ENCODE measurements around the gene MCM3AP.
"Not testable (repeated sequence)": the region's sequence is repeated elsewhere in the genome, so short reads cannot be mapped to it uniquely, and the experiment has no call there.

MCM3AP gene

DNA sequence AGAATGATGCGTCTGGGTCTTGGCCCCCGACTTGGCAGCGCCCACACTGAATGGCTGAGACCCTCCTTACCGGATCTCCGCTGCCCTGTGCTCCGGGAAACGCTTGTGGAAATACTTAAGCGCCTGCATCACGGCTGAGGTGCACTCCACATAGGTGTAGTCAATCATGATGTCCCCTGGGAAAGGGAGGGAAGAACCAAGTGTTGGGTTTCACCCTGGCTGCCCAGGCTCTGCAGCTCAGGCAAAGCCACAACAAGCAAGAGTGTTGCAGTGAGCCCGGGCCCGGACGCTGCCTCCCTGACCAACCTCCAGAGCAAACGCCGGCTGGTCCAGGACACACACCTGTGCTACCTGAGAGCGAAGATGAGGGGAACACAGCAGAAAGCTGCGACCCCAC, 79.6 kb downstream of the MCM3AP start:
- no peak for DNase-seq (ENCODE audit: low spot score)

DNA sequence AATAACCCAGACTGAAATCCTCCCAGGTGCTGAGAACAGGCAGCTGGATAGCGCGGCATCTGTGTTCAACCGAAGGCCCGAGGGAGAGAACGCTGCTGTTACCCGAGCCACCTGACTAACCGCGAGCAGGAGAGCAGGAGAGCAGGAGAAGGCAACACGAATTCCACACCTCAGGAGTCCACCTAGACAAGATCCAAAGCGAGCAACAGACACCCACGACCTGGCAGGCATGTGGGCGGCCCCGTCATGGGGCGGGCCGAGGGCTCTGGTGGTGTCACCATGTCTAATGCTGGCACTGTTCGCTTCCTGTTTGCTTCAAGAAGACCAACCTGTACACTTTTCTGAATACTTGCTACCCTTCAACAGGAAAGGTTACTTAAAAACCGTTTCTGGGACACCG, 80.2 kb downstream of the MCM3AP start:
- DNase-seq (ENCODE audit: low spot score), result no peak

DNA sequence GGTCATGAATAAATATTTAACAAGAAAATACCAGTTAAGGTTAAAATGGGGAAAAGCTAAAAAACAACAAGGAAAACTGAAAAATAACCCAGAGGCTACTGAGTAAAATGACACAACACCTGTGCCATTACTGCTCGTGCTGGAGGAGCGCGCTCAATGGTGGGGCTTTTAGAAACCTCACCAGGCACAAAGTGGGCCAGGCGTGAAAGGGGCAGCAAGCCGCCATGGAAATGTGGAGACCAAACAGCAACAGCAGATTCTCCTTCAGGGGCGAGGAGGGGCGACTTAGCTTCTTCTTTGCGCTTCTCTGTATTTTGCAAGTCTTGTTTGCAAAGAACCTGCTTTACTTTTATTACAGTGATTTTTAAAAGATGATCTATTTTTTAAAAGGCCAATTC, 82.2 kb downstream of the MCM3AP start:
- no peak for DNase-seq (ENCODE audit: low spot score)

DNA sequence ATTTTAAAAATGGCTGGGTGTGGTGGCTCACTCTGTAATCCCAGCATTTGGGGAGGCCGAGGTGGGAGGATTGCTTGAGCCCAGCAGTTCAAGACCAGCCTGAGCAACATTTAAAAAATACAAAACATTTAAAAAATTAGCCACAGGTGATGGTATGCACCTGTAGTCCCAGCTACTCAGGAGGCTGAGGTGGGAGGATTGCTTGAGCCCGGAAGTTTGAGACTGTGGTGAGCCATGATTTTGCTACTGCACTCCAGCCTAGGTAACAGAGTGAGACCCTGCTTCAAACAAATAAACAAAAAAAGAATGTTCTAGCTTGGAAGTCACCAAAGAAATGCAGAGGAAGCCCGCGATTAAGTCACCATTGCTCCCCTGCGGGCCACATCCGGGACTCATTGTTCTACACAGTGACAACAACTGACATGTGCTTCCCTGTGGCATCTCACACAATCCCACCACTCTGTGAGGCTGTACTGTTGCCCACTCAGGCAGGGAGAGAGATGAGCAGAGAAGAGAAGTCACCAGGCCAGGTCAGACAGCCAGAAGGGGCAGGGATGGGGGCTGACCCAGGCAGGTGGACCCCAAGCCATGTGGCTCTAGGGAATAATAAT, 82.7 kb downstream of the MCM3AP start:
- no peak for DNase-seq (ENCODE audit: low spot score)

DNA sequence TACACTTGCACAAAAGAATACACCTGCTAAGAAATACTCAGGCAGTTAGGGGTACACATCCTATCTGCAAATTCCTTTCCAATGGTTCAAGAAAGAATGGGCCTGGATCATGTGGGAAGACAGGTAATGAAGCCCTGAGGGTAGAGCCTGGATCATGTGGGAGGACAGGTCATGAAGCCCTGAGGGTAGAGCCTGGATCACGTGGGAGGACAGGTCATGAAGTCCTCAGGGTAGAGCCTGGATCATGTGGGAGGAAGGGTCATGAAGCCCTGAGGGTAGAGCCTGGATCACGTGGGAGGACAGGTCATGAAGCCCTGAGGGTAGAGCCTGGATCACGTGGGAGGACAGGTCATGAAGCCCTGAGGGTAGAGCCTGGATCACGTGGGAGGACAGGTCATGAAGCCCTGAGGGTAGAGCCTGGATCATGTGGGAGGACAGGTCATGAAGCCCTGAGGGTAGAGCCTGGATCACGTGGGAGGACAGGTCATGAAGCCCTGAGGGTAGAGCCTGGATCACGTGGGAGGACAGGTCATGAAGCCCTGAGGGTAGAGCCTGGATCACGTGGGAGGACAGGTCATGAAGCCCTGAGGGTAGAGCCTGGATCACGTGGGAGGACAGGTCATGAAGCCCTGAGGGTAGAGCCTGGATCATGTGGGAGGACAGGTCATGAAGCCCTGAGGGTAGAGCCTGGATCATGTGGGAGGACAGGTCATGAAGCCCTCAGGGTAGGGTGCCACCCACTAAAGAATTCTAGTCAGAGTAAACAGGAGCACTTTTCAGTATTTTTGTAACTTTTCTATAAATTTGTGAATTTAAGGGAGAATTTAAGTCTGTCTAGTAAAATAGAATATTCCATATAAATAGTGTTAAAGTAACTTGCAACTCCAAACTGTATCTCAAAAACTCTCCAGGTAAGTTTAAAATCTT, 84.3 kb downstream of the MCM3AP start:
- DNase-seq (ENCODE audit: low spot score), result not testable (repeated sequence)

DNA sequence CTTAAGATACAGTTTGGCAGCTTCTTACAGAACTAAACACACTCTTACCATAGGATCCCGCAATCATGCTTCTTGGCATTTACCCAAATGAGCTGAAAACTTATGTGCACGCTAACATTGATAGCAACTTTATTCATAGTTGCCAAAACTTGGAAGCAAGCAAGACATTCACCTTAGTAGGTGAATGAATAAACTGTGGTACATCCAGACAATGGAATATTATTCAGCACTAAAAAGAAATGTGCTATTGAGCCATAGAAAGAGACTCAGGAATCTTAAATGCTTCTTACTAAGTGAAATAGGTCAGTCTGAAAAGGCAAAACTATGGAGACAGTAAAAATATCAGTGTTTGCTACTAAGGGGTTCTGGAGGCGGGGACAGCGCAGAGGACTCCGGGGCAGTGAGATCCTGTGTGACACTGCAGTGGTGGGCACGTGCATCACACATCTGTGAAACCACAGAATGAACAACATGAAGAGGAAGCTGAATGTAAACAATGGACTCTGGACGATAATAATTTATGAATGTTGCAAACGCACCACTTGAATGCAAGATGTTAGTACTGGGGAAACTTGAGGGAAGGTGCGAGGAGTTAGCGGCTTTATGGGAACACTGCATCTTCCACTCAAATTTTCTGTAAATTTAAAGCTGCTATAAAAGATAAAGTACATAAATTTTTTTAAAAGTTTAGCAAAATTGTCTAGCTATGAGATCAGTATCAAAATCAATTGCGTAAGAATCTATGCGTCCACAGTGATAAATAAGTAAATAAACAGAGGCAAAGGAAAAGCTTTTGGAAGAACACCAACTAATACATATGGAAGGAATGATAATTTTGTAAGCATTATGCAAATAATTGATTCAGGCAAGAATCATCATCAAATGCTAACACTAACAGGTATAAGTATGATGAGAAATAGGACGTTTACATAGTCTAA, 85.7 kb downstream of the MCM3AP start:
- no peak for DNase-seq (ENCODE audit: low spot score)

DNA sequence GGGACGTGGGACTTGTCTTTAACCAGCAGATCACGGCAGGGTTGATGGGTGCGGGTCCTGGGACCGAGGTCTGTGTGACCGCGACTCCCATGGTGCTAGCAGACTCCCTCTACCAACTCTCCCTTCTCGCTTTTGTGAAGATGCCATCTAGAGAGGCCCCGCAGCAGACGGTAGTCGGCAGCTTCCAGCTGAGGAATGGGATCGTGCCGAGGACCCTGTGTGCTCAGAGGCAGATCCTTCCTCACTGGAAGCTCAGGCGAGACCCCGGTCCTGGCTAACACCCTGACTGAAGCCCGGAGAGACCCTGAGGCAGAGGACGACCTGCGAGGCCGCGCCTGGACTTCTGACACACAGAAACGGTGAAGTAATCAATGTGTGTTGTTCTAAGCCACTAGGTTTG, 88.7 kb downstream of the MCM3AP start:
- DNase-seq (ENCODE audit: low spot score), result no peak

DNA sequence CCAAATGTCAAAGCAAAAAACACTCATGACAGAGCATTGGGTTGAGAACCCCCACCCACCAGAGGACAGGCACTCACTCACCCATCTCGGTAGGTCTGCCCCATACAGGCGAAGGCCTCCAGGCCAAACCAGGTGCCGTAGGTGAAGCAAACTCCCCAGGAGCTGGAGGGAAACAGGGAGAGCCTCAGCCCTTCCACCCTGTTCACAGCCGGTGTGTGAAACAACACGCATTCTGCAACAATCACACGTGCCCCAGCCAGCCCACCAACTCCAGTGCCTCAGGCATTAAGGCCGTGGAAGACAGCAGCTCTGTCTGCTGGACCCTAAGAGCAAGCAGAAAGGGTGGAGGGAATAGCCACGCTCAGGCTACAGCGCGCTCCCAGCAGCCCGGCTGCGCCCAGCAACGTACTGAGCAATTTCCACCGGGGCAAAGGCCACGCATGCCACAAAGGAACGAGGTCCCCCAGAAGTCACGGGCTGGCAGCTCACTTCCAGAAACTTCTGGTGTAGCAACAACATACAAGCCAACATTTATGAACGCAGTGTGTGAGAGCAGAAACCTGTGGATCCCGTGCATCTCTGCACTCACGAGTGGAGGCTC, 89.7 kb downstream of the MCM3AP start:
- no peak for DNase-seq (ENCODE audit: low spot score)

DNA sequence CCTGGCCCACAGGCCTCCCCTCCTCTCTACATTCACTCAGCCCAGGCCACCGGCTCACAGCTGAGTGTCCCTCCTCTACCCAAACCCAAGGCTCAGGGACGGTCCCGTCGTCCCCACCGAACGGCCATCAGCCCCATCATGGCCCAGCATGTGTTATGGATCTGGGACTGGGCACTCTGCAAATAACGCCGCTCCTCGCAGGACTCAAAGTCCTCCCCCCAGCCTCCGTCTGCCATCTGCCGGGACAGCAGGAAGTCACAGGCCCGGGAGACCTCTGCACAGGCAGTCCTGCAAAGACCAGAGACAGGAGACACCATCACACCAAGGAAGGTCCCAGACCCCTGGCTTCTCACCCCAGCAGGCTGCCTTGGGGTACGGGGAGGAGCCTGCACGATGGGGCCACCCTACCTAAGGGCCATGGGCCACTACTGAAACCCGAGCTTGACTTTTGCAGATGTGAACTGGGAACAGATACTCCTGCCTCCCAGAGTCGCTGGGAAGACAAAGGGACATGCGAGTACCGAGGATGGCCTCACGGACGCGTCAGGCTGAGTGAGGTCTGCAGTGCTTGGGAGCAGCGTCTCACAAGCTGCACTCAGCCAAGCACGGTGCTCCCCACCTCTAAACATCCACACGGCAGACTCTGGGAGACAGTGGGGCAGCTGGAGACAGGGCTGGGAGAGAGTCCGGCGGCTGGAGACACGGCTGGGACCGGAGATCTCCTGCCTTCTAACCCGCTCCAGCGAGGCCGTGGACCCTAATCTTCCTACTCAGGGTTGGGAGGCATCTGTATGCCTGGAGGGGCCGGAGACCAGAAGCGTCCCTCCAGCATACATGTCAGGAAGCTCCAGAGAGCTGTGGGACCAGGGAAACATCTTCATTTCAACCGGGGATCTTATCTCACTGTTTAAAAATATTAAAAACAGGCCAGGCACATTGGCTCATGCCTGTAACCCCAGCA, 90.8 kb downstream of the MCM3AP start:
- no peak for DNase-seq (ENCODE audit: low spot score)

DNA sequence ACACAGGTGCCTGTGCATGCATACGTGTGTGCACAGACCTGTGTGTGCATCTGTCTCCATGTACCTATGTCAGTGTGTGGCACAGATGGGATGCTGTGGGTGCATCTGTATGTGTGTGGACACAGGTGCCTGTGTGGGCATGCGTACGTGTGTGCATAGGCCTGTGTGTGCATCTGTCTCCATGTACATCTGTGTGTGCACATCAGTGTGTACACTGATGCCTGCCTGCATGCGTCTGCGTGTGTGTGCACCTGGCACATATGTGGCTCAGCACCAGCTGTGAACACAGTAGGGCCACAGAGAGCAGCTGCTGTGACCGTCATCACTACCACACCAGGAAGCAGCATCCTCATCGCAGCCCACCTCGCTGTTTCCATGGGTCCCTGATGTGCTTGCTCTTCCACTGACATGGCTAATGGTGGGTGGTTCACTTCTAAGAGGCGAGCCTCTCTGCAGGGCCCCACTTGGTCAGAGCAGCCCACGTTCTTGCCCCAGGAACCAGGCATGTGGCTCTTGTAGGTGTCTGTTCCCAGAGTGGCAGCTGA, 91.5 kb downstream of the MCM3AP start:
- DNase-seq (ENCODE audit: low spot score), result no peak

DNA sequence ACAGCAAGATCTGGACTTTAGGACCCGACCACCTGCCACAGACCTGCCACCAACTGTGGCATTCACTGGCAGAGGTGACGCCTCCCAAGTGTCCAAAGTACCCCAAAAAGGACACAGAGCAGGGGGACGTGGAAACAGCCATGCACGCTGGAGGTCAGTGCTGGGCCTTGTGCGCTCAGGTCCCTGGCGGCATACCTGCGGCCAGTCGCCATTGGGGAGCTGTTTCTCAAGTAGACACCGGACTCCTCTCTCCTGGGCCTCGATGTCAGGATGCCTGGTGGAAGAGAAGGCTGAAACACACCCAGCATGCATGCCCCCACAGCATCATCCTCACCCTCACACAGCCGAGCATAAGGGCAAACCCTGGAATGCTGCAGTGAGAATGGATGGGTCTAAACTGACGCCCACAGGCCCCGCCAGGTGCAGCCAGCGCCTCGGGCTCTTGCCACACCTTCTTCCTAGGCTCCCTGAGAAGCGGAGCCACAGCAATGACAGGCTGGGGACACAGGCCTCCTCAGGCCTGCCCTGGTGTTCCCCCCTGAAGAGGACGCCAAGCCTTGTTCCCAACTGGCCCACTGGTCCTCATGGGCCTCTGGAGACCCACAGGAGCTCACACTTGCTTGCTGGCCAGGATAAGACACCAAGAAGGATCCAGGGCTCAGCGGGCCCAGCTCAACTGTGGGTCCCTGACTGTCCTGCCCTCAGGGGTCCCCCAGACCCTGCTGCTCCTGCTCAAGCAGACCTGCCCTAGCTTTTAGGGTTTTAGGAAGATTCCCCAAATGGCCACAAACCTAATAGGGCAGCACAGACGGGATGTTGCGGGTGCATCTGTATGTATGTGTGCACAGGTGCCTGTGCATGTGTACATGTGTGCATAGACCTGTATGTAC, 93.5 kb downstream of the MCM3AP start:
- no peak for DNase-seq (ENCODE audit: low spot score)

DNA sequence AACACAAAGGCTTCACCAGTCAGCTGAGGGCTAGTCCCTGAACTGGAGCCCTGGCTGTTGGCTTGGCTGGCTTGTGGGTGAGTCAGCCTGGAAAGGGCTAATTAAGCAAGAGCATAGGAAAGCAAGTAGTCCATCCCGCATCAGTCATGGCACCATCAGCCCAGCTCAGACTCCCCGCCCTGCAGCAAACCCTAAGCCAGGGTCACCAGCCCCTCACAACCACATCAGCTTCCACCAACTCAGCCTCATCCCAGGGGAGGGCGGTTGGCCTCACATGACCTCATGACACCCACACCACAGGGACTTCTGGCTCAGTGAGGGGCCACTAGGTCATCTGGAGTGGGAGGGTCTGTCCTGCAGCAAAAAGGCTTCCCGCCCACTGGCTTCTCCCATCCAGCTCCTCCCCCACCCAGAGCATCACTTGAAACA, 94.1 kb downstream of the MCM3AP start:
- DNase-seq (ENCODE audit: low spot score), result no peak

DNA sequence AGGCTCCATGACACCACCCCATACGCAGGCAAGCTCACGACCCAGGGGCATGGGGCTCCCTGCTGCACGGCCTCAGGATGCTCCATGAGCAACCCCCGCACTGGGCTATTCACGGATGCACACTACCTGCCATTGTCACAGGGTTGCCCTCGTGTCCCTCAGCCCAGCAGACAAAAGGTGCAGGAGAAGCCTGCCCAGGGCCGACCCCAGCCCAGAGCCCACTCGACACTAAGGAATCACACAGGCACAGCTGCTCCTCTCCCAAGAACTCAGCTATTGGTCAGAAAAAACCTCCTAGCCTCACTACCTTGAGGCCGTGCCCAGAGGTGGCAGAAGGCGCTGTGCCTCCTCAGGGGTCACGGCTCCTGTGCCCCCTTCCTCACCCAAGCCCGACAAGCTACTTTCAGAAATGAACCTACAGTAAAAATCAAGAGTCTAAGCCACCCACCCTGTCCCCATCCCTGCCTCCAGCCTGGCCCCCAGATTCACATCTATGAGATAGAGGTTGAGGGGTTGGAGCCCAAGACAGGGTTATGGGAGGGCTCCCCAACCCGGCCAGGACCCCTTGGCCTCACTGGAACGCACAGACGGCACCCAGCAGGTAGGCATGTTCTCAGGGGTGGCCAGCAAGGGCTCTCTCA, 94.8 kb downstream of the MCM3AP start:
- no peak for DNase-seq (ENCODE audit: low spot score)

DNA sequence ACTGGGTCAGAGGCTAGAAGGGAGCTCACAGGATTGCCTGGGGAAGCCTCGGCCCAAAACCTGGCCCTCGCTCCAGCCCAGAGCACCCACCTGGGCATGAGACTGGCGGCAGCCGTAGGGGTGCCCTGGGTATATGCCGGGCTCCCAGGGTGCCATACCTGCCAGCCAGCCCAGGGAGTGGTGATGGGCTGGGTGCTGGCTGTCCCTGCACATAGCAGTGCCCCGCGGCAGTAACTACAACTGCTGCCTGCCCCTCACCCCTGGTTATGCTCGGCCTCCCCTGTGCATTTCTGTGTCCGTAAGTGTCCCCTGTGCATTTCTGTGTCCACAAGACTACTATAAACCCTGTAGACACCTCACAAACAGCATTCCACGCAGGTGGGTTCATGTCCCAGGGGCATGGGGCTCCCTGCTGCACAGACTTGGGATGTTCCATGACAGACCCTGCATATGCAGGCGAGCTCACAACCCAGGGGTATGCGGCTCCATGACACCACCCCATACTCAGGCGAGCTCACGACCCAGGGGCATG, 95.4 kb downstream of the MCM3AP start:
- no peak for DNase-seq (ENCODE audit: low spot score)

DNA sequence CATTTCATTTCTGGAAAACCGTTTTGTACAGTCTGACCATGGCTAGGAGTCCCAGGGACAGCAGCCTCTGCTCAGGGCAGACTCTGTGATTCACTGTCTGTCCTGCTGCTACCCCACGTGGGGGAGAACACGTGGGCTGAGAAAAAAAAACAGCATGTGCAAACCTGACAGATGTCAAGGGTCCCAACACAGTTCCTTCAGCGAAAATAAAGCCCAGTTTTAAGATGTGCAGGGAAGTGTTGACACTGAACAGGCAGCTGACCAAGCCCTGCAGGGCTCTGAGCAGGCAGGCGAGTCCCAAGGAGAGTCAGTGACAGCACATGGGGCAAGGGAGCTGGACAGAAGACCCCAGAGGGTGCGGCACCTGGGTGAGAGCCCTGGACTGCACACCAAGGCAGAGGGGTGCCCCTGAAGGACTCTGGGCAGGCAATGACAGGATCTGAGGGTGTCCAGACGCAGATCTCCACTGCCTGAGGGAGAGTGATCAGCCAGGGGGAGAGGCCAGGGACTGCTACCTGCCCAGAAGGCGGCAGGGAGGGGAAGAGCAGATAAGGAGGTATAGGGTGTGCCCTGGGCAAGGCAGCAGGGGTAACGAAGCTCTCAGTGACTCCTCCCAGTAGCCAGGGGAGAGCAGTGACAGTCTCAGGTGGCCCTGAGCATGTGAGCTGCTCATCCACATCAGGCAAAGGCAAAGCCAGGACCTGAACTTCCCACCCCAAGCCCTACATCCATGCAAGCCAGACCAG, 96.0 kb downstream of the MCM3AP start:
- DNase-seq (ENCODE audit: low spot score), result no peak

DNA sequence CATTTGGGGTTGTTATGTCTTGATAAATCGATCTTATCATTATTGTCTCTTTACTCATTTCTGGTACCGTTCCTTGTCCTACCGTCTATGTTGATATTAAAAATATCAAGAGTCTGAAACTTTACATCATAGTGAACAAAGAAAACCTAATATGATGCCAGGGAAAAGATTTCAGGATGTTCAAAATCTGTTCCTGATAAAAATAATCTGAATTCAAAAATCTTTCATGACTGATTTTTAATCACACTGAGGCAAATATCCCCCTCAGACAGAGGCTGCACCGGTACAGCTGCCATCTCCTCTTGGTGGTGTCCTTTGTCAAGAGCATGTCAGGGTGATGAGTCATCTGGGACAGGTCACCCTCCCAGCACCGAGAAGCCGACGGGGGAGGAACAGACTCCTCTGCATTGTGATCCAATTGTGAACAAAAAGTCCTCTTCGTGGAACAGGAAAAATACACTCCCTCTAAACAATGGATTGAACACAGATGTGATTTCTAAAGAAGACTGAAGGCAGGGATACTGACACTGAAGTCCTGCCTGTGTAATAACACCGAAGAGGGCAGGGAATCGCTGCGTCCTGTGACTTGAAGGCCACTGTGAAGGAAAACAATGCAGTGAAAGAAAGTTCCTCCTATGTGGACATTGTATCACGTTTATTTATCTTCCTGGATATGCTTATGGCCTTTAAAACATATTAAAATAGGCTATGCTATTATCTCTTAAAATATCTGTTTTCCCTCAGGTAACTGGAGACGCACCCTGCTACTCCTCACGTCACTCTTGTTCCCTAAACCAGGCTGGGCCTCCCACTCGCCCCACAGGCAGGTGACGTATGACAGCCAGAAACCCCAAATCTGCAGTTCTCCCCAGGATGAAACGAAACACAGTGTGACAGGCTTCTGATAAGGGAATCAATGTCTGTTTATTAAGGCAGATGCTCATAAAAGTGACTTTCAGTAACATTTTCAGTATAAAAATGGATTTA, 96.9 kb downstream of the MCM3AP start:
- no peak for DNase-seq (ENCODE audit: low spot score)
